Fibroblast of lung (primary cell): ENCODE data around the gene ANKRD16. TPM values are rescaled to one million over a fixed set of nuclear protein-coding genes. Genes with fewer than 3 reads are reported as not detected.

Source experiments
- DNase-seq, 2 donors: peaks; one replicate each; pipeline versions ENCODE4 v3.0.0 to v3.0.0-alpha.2; 2010; ENCODE audit warnings: low read depth in 2 of 2
- H2AFZ ChIP-seq: 2 replicates; pipeline ENCODE4 v1.5.1; 2012; ENCODE audit warnings: low read length, control low read depth, inconsistent platforms
- H3K27ac ChIP-seq: 2 replicates; pipeline ENCODE4 v1.5.1; 2011; ENCODE audit warnings: low read length, control low read depth; ENCODE audit not compliant: insufficient read depth
- H3K27me3 ChIP-seq: 2 replicates; pipeline ENCODE4 v1.5.1; 2011; ENCODE audit warnings: mild to moderate bottlenecking, low read length; ENCODE audit not compliant: control insufficient read depth, insufficient read depth
- H3K36me3 ChIP-seq: 2 replicates; pipeline ENCODE4 v1.5.1; 2011; ENCODE audit warnings: low read length; ENCODE audit not compliant: control insufficient read depth, insufficient read depth
- H3K4me1 ChIP-seq: 2 replicates; pipeline ENCODE4 v1.5.1; 2011; ENCODE audit warnings: low read length; ENCODE audit not compliant: control insufficient read depth, insufficient read depth; ENCODE audit errors: extremely low read depth
- H3K4me2 ChIP-seq: 2 replicates; pipeline ENCODE4 v1.5.1; 2011; ENCODE audit warnings: low read length, control low read depth; ENCODE audit not compliant: insufficient read depth; ENCODE audit errors: extremely low read depth
- H3K4me3 ChIP-seq, 4 experiments: fragments of 200-600 bp in 1 of 4; sonication (generic) in 1 of 4; replicated peaks in 1 of 4; 2 replicates each; pipeline ENCODE4 v1.5.1; 2011 to 2016; ENCODE audit warnings: low read length in 4 of 4, low read depth in 3 of 4, mild to moderate bottlenecking in 3 of 4, control low read depth in 2 of 4, inconsistent platforms in 1 of 4, mixed read lengths in 1 of 4; ENCODE audit not compliant: insufficient read depth in 1 of 4; ENCODE audit errors: control extremely low read depth in 1 of 4
- H3K79me2 ChIP-seq: 2 replicates; pipeline ENCODE4 v1.5.1; 2012; ENCODE audit warnings: mild to moderate bottlenecking, low read length, inconsistent platforms; ENCODE audit not compliant: control insufficient read depth, insufficient read depth
- H3K9ac ChIP-seq: 2 replicates; pipeline ENCODE4 v1.5.1; 2011; ENCODE audit warnings: mild to moderate bottlenecking, low read length, control low read depth; ENCODE audit not compliant: insufficient read depth
- H3K9me3 ChIP-seq: 2 replicates; pipeline ENCODE4 v1.5.1; 2012; ENCODE audit warnings: low read depth, low read length; ENCODE audit not compliant: control insufficient read depth, insufficient read depth
- H4K20me1 ChIP-seq: 2 replicates; pipeline ENCODE4 v1.5.1; 2011; ENCODE audit warnings: low read length; ENCODE audit not compliant: control insufficient read depth, insufficient read depth; ENCODE audit errors: extremely low read depth
- EZH2 ChIP-seq: IDR thresholded peaks from 2 replicates; pipeline ENCODE4 v1.5.1; 2012; ENCODE audit warnings: low read length, control low read depth, mild to moderate bottlenecking; ENCODE audit errors: missing control alignments
- polyA minus RNA-seq: library from RNA; depleted of rRNA, polyadenylated mRNA; stranded (reverse); fragments of >200 nt; gene quantifications from 2 replicates; pipeline ENCODE4 v1.2.3, GENCODE V29; 2011; ENCODE audit warnings: low replicate concordance
- polyA plus RNA-seq, 2 donors: library from polyadenylated mRNA; depleted of rRNA in 1 of 2; stranded (reverse) in 1 of 2; unstranded in 1 of 2; fragments of >200 nt; gene quantifications; 2 replicates each; pipeline ENCODE4 v1.2.1, GENCODE V29; 2011 to 2012; ENCODE audit warnings: missing spikeins in 1 of 2
- total RNA-seq: library from RNA; depleted of rRNA; stranded (reverse); fragments of >200 nt; gene quantifications from 2 replicates; pipeline ENCODE4 v1.2.1, GENCODE V29; 2014
- TF ChIP-seq, protein P1 (sequence below), 2 donors: IDR thresholded peaks in 1 of 2; conservative IDR thresholded peaks in 1 of 2; 1 replicate in 1 of 2; 2 replicates in 1 of 2; pipeline ENCODE4 v1.5.1; 2011 to 2012; ENCODE audit warnings: low read length in 2 of 2, control low read depth in 1 of 2, inconsistent platforms in 1 of 2, low read depth in 1 of 2, mild to moderate bottlenecking in 1 of 2

ANKRD16 gene
- total RNA-seq = 7.2 and 9.9 TPM in 2 replicates
- polyA plus RNA-seq = 4.0 and 4.9 TPM in 2 replicates
- polyA plus RNA-seq (2012) = 4.5 and 5.0 TPM in 2 replicates
- polyA minus RNA-seq = 14.0 and 34.5 TPM in 2 replicates

GRCh38 chr10:5889624-5890451 is at the start of gene ANKRD16, which contains the start of gene FBH1:
TSS of gene ANKRD16 (minus strand) at chr10:5889893. CDS start at chr10:5889354, 539 bp downstream.
TSS of gene FBH1 (plus strand) at chr10:5890243. CDS start at chr10:5890346, 103 bp downstream.
- H2AFZ ChIP-seq = peak within 1 kb of the TSS; percentile 92
- peak within 1 kb of the TSS; percentile 93 for H3K27ac ChIP-seq
- no peaks in the 10 kb centered on the region for H3K27me3 ChIP-seq
- peaks cover 6% of the 10 kb centered on the region for H3K36me3 ChIP-seq
- H3K79me2 ChIP-seq = peaks cover 47% of the 10 kb centered on the region
- TF ChIP-seq, protein P1, sequence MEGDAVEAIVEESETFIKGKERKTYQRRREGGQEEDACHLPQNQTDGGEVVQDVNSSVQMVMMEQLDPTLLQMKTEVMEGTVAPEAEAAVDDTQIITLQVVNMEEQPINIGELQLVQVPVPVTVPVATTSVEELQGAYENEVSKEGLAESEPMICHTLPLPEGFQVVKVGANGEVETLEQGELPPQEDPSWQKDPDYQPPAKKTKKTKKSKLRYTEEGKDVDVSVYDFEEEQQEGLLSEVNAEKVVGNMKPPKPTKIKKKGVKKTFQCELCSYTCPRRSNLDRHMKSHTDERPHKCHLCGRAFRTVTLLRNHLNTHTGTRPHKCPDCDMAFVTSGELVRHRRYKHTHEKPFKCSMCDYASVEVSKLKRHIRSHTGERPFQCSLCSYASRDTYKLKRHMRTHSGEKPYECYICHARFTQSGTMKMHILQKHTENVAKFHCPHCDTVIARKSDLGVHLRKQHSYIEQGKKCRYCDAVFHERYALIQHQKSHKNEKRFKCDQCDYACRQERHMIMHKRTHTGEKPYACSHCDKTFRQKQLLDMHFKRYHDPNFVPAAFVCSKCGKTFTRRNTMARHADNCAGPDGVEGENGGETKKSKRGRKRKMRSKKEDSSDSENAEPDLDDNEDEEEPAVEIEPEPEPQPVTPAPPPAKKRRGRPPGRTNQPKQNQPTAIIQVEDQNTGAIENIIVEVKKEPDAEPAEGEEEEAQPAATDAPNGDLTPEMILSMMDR (conservative IDR thresholded peaks at IDR 0.05 in 1 of 2, IDR thresholded peaks at IDR 0.05 in 1 of 2; ENCODE audit: low read depth in 1 of 2, low read length in 2 of 2) = no peak
- H3K4me1 ChIP-seq = peaks cover 6% of the 10 kb centered on the region
- H4K20me1 ChIP-seq = no peaks in the 10 kb centered on the region
- no peaks in the 10 kb centered on the region for H3K9me3 ChIP-seq
- peak; percentile 99 for DNase-seq
- peak within 1 kb of the TSS; percentile 99 for H3K4me2 ChIP-seq
- peak within 1 kb of the TSS; percentile 91 for H3K9ac ChIP-seq
- peak within 1 kb of the TSS; percentile 82 to 99 (median 86) for H3K4me3 ChIP-seq

GRCh38 chr10:5938291-5938690 is 48.6 kb upstream of the ANKRD16 start:
- Histone ChIP-seq H3K79me2 (no peaks in the 10 kb centered on the region), H3K9me3 (no peaks in the 10 kb centered on the region), H3K4me1 (peaks cover under 1% of the 10 kb centered on the region), H3K36me3 (peaks cover 15% of the 10 kb centered on the region), H4K20me1 (no peaks in the 10 kb centered on the region), H3K27ac (no peak overlapping the region), H3K4me3 (no peak overlapping the region), H2AFZ (no peak overlapping the region), H3K4me2 (no peak overlapping the region), H3K9ac (no peak overlapping the region), H3K27me3 (no peaks in the 10 kb centered on the region)
- no peak for TF ChIP-seq EZH2
- TF ChIP-seq, protein P1 (conservative IDR thresholded peaks at IDR 0.05 in 1 of 2, IDR thresholded peaks at IDR 0.05 in 1 of 2; ENCODE audit: low read depth in 1 of 2, low read length in 2 of 2) = no peak
- no peak for DNase-seq

- Histone ChIP-seq H3K4me1 (no peaks in the 10 kb centered on the region), H3K79me2 (no peaks in the 10 kb centered on the region), H3K9me3 (no peaks in the 10 kb centered on the region), H3K4me3 (no peak overlapping the region), H3K9ac (no peak overlapping the region), H4K20me1 (no peaks in the 10 kb centered on the region), H3K27ac (no peak overlapping the region), H3K4me2 (no peak overlapping the region), H3K27me3 (no peaks in the 10 kb centered on the region), H3K36me3 (peaks cover 15% of the 10 kb centered on the region), H2AFZ (no peak overlapping the region)
- TF ChIP-seq, protein P1 (conservative IDR thresholded peaks at IDR 0.05 in 1 of 2, IDR thresholded peaks at IDR 0.05 in 1 of 2; ENCODE audit: low read depth in 1 of 2, low read length in 2 of 2) = no peak
- TF ChIP-seq EZH2 = no peak
- no peak for DNase-seq
Measured at GRCh38 chr10:5937016-5937415, 47.3 kb upstream of the ANKRD16 start.
